CD4-positive, alpha-beta T cell treated with Interleukin-17A for 4 hours (primary cell): ENCODE measurements around the gene C1orf226.

Experiments
- DNase-seq: peaks from one replicate; pipeline ENCODE4 v3.0.0-alpha.2; 2020; ENCODE audit warnings: mixed read lengths

C1orf226 gene

DNA sequence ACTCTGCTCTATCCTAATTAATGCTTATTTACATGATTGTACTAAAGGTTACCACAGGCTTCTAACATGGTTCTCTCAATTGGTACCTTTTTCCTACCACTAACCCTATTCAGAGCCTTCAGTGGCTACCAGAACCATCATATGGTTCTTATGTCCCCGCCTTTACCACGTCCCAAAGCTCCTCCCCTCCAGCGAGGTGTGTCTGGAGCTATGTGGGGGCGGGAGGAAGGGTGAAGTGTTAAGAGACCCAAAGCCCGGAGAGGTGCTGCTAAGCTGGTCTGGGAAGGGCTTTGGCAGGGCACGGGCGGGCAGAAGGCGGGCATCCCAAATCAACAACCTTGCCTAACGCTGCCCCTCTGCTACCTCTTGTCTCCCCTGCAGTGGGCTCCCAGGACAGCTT lies 14.9 kb upstream of the C1orf226 start:
- DNase-seq: no peak

DNA sequence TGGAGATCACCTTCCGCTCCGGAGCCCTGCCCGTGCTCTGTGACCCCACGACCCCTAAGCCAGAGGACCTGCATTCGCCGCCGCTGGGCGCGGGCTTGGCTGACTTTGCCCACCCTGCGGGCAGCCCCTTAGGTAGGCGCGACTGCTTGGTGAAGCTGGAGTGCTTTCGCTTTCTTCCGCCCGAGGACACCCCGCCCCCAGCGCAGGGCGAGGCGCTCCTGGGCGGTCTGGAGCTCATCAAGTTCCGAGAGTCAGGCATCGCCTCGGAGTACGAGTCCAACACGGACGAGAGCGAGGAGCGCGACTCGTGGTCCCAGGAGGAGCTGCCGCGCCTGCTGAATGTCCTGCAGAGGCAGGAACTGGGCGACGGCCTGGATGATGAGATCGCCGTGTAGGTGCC lies 14.5 kb upstream of the C1orf226 start:
- DNase-seq: no peak

DNA sequence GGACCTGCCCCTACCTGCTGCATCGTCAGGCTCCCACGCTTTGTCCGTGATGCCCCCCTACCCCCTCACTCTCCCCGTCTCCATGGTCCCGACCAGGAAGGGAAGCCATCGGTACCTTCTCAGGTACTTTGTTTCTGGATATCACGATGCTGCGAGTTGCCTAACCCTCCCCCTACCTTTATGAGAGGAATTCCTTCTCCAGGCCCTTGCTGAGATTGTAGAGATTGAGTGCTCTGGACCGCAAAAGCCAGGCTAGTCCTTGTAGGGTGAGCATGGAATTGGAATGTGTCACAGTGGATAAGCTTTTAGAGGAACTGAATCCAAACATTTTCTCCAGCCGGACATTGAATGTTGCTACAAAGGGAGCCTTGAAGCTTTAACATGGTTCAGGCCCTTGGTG lies 13.8 kb upstream of the C1orf226 start:
- no peak for DNase-seq

DNA sequence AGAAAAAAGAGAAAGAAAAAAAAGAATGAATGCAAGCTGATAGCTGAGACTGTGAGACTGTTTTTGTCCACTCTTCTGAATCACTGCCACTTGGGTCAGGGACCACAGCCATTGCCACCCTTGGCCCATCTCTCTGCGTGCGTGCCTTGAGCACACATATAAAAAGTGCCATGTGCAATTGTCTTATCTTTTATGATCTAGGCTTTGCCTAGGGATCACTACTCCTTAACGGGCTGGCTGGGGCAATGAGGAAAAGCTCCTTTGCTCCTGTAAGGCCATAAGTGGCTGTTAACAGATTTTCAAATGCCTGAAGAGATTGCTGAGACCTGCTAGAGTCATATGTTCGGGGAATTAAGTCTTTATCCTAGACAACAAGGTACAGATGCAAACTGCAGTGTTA lies 13.1 kb upstream of the C1orf226 start:
- no peak for DNase-seq

GRCh38 chr1:162369571-162369970 lies 12.0 kb upstream of the C1orf226 start:
- DNase-seq: no peak

- DNase-seq: no peak
Measured at GRCh38 chr1:162370161-162370560, 11.4 kb upstream of the C1orf226 start.

DNA sequence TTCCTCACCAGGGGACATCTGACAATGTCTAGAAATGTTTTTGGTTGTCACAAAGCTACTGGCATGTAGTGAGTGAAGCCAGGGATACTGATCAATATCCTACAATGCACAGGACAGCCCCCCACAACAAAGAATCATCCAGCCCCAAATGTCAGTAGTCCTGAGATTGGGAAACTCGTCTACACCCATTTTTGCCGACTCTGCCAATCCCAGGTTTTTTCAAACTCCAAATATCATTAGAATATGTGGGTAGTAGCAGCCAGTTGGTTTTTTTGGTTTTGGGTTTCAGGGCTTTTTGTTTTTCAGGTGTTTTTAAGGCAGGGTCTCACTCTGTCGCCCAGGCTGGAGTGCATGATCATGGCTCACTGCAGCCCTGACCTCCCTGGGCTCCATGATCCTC lies 10.8 kb upstream of the C1orf226 start:
- no peak for DNase-seq

DNA sequence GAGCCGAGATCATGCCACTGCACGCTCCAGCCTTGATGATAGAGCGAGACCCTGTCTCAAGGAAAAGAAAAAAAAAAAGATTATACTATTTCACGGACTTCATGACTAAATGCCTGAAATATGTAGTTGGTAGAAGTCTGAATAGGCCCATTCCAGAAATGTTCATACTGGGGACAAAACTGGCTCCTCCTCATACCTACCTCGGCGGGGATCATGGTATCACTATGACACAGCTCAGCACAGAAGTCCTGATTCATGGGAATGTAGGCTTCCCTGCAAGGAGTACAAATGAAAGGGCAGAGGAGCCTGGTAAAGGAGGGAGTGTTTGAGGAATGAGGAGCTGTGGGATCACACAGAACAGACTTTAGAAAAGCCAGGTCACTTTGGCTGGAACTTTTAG lies 9.9 kb upstream of the C1orf226 start:
- DNase-seq: no peak

DNA sequence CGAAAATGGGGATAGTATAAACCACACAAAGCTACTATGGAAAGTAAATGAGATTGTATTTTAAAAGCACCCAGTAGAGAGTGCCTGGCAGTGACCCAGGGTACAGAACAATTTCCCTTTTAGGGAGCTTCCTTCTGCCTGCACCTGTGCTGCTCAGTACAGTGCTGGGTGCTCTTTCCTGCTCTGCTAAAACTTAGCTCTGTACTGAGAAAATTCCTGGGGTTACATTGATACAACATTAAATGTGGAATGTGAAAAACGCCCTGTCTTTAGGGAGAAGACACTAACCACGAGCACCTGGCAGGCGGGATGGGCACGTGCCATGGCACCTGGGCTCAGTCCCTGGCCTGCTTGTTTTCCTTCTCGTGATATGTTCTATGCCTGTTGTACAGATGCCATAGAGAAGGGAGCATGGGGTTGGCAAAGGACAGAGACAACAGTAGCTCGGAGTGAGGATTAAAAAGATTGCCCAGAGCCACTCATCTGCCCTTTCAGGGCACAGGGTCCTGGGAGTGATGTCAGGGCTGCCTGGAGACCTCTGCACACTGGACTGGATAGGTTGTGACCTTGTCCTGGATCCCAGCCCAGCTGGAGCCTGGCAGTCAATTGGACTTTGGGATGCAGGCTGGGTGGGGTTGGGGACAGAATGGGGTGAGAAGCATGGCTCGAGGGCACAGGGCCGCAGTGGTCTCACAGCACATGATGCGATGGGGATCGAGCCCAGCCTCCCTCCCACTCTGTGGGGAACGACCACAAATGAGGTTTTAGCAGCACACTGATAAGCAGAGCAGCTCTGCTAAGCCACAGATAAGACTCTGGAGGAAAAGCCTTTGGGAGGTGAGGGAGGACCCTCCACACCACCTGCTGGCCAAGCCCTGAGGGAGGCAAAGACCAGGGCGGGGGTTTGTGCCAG lies 9.1 kb upstream of the C1orf226 start:
- DNase-seq: no peak

DNA sequence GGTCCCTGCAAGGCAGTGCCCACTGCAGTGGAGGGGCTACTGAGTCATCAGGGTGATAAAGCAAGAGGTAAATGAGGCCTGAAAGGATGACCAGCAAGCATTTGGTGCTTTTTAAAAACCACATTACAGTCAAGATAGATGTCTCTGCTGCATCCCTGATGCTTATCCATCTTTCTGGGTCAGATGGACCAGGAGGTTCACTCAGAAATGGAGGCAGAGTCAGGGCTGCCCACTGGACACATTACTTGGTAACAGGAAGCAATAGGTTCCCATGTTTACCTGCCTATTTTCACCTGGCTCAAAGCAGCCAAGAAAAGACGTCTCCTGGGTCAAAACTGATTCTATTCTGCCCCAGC lies 8.5 kb upstream of the C1orf226 start:
- DNase-seq: no peak

DNA sequence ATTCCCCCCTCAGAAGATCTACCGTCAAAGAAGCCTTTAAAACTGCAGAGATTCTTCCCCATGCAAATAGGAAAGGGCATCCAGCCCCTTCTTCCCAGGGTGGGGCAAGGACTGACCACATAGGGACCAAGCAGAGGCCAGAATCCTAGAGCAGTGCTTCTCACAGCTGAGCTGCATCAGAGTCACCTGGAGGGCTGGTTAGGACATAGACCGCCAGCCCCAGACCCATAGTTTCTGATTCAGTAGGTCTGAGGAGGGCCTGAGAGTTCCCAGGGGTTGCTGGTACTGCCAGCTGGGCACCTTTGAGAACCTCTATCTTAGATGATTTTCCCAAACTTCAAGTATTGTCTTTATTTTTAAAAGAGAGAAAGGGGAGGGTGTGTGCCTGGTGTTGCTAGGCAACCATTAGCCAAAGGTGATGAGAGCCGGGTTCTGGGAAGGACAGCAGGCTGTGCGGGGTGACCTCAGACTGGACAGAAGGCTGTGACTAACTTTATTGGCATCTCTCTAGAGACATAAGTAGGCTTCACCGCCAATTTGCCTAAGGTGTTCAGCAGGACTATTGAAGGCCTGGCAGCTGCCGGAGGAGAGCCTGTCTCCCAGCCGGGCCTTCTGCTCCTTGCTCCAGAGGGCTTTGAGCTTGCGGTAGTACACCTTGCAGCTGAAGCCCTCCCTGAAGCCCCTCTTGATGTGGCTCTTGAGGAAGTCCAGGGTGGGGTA lies 7.8 kb upstream of the C1orf226 start:
- no peak for DNase-seq

DNA sequence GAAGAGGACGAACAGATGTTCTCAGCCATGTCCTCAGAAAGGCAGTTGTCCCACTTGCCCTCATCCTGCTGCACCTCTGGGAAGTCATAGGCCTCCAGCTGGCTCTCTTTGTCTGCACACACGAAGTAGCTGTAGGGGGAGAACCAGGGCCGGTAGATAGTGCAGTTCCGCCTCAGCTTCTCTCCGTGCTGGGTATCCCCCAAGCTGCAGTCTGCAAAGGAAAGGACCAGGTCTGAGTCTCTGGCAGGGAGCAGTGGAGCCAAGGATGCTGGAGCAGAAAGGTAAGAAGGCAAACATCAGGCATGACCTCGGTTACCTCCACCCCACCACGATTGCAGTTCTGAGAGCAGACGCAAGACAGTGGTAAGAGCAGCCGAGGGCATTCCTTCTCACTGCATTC lies 7.1 kb upstream of the C1orf226 start:
- DNase-seq: no peak

- DNase-seq: no peak
Measured at GRCh38 chr1:162375463-162375862, 6.1 kb upstream of the C1orf226 start.

- no peak for DNase-seq
Measured at GRCh38 chr1:162376691-162377090, 4.8 kb upstream of the C1orf226 start, which contains the start of gene SPATA46. Gene SPATA46 (minus strand): TSS chr1:162376854. CDS start chr1:162376790, 64 bp downstream.

GRCh38 chr1:162380061-162380846 lies 1.3 kb upstream of the C1orf226 start:
- DNase-seq: no peak

GRCh38 chr1:162381941-162382750 lies 618 bp downstream of the C1orf226 start:
- DNase-seq: no peak

DNA sequence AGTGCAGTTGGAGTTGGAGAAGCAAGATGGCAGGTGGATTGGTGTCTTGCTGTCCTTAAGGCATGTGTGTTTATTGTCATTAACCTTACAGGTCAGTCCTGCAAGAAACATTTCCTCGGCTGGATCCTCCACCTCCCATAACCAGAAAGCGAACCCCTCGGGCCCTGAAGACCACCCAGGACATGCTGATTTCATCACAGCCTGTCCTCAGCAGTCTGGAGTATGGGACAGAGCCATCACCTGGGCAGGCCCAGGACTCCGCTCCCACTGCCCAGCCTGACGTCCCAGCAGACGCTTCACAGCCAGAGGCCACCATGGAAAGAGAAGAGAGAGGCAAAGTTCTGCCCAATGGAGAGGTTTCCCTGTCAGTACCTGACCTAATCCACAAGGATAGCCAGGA lies 1.6 kb downstream of the C1orf226 start:
- DNase-seq: no peak

DNA sequence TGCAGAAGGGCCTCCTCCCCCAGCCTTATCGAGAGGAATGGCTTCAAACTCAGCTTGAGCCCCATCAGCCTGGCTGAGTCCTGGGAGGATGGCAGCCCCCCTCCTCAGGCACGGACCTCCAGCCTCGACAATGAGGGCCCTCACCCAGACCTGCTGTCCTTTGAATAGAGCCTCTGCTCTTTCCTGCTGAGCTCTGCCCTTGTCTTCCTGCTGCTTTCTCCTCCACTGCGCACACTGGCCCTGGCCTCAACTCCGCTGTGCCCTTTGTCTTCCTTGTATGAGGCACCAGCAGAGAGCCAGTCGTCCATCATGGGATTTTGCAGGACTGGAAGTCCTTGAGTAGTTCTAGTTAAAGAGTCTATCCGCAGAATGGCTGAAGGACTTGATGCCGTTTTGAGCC lies 2.0 kb downstream of the C1orf226 start:
- no peak for DNase-seq

GRCh38 chr1:162384116-162384515 lies 2.6 kb downstream of the C1orf226 start:
- DNase-seq: no peak

DNA sequence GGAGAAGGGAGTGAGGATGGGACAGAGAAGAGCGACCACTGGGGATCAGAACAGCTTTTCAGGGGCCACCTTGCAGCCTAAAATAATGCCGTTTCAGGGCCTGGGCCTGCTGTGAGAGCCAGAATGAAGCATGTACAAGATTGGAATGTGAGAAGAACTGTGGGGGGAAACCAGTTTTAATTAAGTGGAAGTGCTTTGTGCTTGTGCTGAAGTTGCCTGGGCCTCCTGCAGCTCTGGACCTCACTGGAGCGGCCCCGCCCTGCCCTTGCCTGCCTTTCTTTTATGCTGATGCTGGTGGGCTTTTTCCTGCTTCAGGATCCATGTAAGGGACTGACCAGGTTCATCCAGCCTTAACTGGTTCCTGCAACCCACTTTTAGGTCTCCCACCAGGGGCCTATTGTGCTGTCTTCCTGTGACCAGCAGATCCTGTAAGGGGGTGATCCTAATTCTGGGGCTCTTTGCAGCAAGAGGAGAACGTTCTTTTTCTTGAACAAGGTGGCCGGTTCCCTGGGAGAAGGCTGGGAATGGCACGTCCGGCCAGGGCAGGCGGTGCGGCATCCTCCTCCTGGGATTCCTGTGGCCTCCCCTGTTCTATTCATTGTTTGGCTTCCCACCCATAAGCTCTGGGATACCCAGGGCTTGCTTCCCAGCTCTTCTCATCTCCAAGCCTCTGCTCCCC lies 3.2 kb downstream of the C1orf226 start:
- no peak for DNase-seq

GRCh38 chr1:162385280-162385623 lies 3.7 kb downstream of the C1orf226 start:
- no peak for DNase-seq

DNA sequence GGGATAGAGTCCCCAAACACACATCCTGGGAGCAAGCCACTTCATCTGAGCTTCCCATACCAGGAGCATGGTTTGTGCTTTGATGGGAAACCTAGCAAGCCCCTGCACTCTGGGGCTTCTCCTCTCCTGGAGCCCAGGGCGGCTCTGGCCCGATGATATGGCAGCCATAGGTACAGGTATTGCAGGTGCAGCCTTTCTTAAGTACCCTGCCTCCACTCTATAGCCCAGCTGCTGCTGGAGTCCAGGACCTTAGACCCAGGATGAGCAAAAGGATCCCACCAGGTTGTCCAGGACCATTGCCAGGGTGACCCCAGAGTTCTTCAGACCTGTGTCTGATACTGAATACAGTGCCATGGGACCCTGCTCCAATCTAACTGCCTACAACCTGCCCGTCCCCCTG lies 4.2 kb downstream of the C1orf226 start:
- DNase-seq: no peak
